ENCODE results near the gene ADAMTSL2.

Gene ADAMTSL2

DNA sequence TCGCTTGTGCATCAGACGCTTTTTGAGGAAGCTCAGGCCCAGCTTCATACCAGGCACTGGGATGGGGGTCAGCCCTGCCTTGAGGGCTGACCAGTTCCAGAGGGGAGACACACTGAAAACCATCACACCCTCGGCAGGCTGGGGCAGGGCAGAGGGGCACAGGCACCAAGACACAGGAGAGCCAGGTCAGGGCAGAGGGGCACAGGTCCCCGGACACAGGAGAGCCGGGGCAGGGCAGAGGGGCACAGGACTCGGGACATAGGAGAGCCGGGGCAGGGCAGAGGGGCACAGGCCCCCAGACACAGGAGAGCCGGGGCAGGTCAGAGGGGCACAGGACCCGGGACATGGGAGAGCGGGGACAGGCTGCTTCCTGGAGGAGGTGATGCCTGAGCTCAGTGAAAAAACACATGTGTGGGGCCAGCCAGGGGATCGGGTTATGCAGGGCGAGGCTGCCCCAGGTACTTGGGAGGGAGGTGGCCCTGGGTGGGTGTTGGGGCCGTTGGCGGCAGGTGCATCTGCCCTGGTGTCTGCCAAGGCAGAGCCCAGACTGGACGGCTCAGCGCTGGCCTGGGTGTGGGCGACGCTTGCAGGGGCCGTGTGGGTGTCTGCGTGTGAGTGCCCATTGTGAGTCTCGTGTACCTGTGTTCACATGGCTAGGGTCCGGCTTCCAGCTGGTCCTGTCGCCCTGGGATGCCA, 40.5 kb upstream of the ADAMTSL2 start:
- H3K4me1 ChIP-seq (ENCODE audit: control insufficient read depth, insufficient read depth, low read length), result no peaks in the 10 kb centered on the region
- H3K36me3 ChIP-seq (ENCODE audit: control insufficient read depth, insufficient read depth, low read length), result no peaks in the 10 kb centered on the region
- no peak overlapping the region for H3K4me3 ChIP-seq (ENCODE audit: low read depth, low read length)
- H3K9ac ChIP-seq (ENCODE audit: low read depth, low read length), result no peak overlapping the region
- no peaks in the 10 kb centered on the region for H3K27me3 ChIP-seq (ENCODE audit: control insufficient read depth, insufficient read depth, low read length)
- H3K9me3 ChIP-seq (ENCODE audit: control insufficient read depth, insufficient read depth, low read length), result no peaks in the 10 kb centered on the region

GRCh38 chr9:133494636-133495326, 39.7 kb upstream of the ADAMTSL2 start:
- Histone ChIP-seq H3K4me1 (ENCODE audit: control insufficient read depth, insufficient read depth, low read length) (no peaks in the 10 kb centered on the region), H3K9me3 (ENCODE audit: control insufficient read depth, insufficient read depth, low read length) (no peaks in the 10 kb centered on the region), H3K4me3 (ENCODE audit: low read depth, low read length) (no peak overlapping the region), H3K36me3 (ENCODE audit: control insufficient read depth, insufficient read depth, low read length) (no peaks in the 10 kb centered on the region), H3K9ac (ENCODE audit: low read depth, low read length) (no peak overlapping the region), H3K27me3 (ENCODE audit: control insufficient read depth, insufficient read depth, low read length) (no peaks in the 10 kb centered on the region)

- Histone ChIP-seq H3K9me3 (ENCODE audit: control insufficient read depth, insufficient read depth, low read length) (no peaks in the 10 kb centered on the region), H3K36me3 (ENCODE audit: control insufficient read depth, insufficient read depth, low read length) (no peaks in the 10 kb centered on the region), H3K9ac (ENCODE audit: low read depth, low read length) (no peak overlapping the region), H3K4me3 (ENCODE audit: low read depth, low read length) (no peak overlapping the region), H3K27me3 (ENCODE audit: control insufficient read depth, insufficient read depth, low read length) (no peaks in the 10 kb centered on the region), H3K4me1 (ENCODE audit: control insufficient read depth, insufficient read depth, low read length) (no peaks in the 10 kb centered on the region)
Measured at GRCh38 chr9:133495327-133496293, 38.9 kb upstream of the ADAMTSL2 start.

- Histone ChIP-seq H3K9me3 (ENCODE audit: control insufficient read depth, insufficient read depth, low read length) (no peaks in the 10 kb centered on the region), H3K36me3 (ENCODE audit: control insufficient read depth, insufficient read depth, low read length) (no peaks in the 10 kb centered on the region), H3K4me1 (ENCODE audit: control insufficient read depth, insufficient read depth, low read length) (no peaks in the 10 kb centered on the region), H3K9ac (ENCODE audit: low read depth, low read length) (no peak overlapping the region), H3K27me3 (ENCODE audit: control insufficient read depth, insufficient read depth, low read length) (no peaks in the 10 kb centered on the region), H3K4me3 (ENCODE audit: low read depth, low read length) (no peak overlapping the region)
Measured at GRCh38 chr9:133496861-133497842, 37.4 kb upstream of the ADAMTSL2 start.

DNA sequence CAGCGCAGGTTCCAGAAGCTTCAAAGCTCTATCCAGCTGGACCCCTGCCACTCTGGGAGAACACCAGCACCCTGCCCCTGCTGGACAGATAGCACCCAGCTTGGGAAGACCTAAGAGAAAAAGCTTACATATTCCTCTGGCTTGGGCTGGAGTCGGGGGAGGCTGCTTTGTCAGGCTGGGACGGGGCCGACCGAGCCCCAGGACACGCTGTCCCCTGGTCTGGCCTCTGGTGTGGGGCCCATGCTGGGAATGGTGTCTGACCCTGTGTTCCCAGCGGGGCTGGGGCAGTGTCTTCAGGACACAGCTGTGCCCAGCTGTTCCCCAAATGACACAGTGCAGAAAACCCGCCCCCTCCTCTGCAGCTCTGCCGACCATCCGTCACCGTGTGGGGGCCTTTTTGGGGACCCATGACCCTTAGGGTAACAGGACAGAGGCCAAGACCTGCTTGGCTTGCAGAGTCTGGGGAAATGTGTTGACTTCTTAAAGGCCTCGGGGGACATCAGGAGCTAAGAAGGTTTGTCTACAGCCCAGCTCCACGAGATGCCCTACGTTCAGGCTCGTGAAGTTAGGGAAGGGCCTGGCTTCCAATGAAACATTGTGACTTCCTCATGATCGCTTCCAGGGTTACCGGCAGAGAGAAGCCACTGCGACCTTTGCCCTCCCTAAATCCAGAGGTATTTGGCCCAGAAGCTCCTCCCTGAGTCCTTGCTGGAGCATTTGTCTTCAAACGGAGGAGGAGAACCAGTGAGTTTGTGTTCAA, 35.2 kb upstream of the ADAMTSL2 start:
- Histone ChIP-seq H3K4me3 (ENCODE audit: low read depth, low read length) (no peak overlapping the region), H3K4me1 (ENCODE audit: control insufficient read depth, insufficient read depth, low read length) (no peaks in the 10 kb centered on the region), H3K27me3 (ENCODE audit: control insufficient read depth, insufficient read depth, low read length) (no peaks in the 10 kb centered on the region), H3K9me3 (ENCODE audit: control insufficient read depth, insufficient read depth, low read length) (no peaks in the 10 kb centered on the region), H3K36me3 (ENCODE audit: control insufficient read depth, insufficient read depth, low read length) (no peaks in the 10 kb centered on the region), H3K9ac (ENCODE audit: low read depth, low read length) (no peak overlapping the region)

GRCh38 chr9:133499892-133500270, 34.6 kb upstream of the ADAMTSL2 start:
- H3K9me3 ChIP-seq (ENCODE audit: control insufficient read depth, insufficient read depth, low read length), result no peaks in the 10 kb centered on the region
- no peaks in the 10 kb centered on the region for H3K27me3 ChIP-seq (ENCODE audit: control insufficient read depth, insufficient read depth, low read length)
- H3K4me3 ChIP-seq (ENCODE audit: low read depth, low read length), result no peak overlapping the region
- no peaks in the 10 kb centered on the region for H3K36me3 ChIP-seq (ENCODE audit: control insufficient read depth, insufficient read depth, low read length)
- no peak overlapping the region for H3K9ac ChIP-seq (ENCODE audit: low read depth, low read length)
- no peaks in the 10 kb centered on the region for H3K4me1 ChIP-seq (ENCODE audit: control insufficient read depth, insufficient read depth, low read length)

DNA sequence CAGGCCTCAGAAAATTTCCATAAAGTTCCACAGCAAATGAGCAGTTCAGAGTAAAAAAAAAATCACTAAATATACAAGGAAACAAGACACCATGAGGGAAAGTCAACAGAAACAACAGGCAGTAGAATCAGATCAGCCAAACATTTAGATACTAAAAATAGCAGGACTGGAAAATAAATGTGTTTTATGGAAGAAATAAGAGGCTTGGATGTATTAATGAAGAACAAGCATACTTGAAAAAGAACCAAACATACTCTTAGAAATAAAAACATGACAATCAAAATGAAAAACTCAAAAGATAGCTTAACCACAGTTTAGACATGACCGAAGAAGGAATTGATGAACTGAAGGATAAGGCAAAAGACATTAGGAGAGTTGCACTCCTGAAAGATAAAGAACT, 32.4 kb upstream of the ADAMTSL2 start:
- H3K27me3 ChIP-seq (ENCODE audit: control insufficient read depth, insufficient read depth, low read length), result no peaks in the 10 kb centered on the region

DNA sequence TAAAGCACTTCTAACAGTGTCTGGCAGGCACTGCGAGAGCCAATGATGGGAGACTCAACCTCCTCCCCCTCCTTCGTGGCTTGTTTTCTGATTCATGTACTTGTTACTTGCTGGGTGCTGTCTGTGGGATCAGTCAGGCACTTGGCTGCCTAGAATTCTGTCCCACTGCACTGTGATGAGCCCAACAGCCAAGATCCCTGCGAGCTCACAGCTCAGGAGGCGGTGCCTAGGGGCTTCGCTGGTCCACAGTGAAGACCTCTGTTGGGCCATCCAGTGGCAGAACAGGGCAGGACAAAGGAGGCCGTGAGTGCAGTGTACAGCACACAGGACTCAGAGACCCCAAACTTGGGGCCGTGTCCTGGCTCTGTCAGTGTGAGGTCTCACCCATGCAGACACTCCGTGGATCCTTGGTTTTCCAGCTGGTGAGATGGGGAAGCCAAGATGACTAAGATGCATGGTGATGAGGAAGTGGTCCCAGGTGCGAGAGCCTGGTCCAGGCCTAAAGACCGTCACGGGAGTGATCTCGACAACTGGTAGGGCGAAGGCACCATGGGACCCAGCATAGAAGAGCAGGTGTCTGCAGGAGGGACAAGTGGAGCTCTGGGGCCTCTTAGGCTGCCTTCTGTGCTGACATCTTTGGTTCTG, 29.2 kb upstream of the ADAMTSL2 start:
- no peaks in the 10 kb centered on the region for H3K9me3 ChIP-seq (ENCODE audit: control insufficient read depth, insufficient read depth, low read length)
- no peak overlapping the region for H3K4me3 ChIP-seq (ENCODE audit: low read depth, low read length)
- H3K27me3 ChIP-seq (ENCODE audit: control insufficient read depth, insufficient read depth, low read length), result no peaks in the 10 kb centered on the region
- peaks cover 2% of the 10 kb centered on the region for H3K4me1 ChIP-seq (ENCODE audit: control insufficient read depth, insufficient read depth, low read length)
- H3K9ac ChIP-seq (ENCODE audit: low read depth, low read length), result no peak overlapping the region
- H3K36me3 ChIP-seq (ENCODE audit: control insufficient read depth, insufficient read depth, low read length), result no peaks in the 10 kb centered on the region

More for the DNA sequence above, 32.4 kb upstream of the ADAMTSL2 start:
- no peaks in the 10 kb centered on the region for H3K4me1 ChIP-seq (ENCODE audit: control insufficient read depth, insufficient read depth, low read length)
- H3K4me3 ChIP-seq (ENCODE audit: low read depth, low read length), result no peak overlapping the region
- no peaks in the 10 kb centered on the region for H3K36me3 ChIP-seq (ENCODE audit: control insufficient read depth, insufficient read depth, low read length)
- no peaks in the 10 kb centered on the region for H3K9me3 ChIP-seq (ENCODE audit: control insufficient read depth, insufficient read depth, low read length)
- H3K9ac ChIP-seq (ENCODE audit: low read depth, low read length), result no peak overlapping the region

- Histone ChIP-seq H3K36me3 (ENCODE audit: control insufficient read depth, insufficient read depth, low read length) (no peaks in the 10 kb centered on the region), H3K9ac (ENCODE audit: low read depth, low read length) (no peak overlapping the region), H3K9me3 (ENCODE audit: control insufficient read depth, insufficient read depth, low read length) (no peaks in the 10 kb centered on the region), H3K27me3 (ENCODE audit: control insufficient read depth, insufficient read depth, low read length) (no peaks in the 10 kb centered on the region), H3K4me3 (ENCODE audit: low read depth, low read length) (no peak overlapping the region), H3K4me1 (ENCODE audit: control insufficient read depth, insufficient read depth, low read length) (peaks cover 2% of the 10 kb centered on the region)
Measured at GRCh38 chr9:133505901-133506652, 28.4 kb upstream of the ADAMTSL2 start.

GRCh38 chr9:133506653-133507038, 27.9 kb upstream of the ADAMTSL2 start:
- H3K4me3 ChIP-seq (ENCODE audit: low read depth, low read length), result no peak overlapping the region
- no peaks in the 10 kb centered on the region for H3K27me3 ChIP-seq (ENCODE audit: control insufficient read depth, insufficient read depth, low read length)
- no peaks in the 10 kb centered on the region for H3K36me3 ChIP-seq (ENCODE audit: control insufficient read depth, insufficient read depth, low read length)
- H3K4me1 ChIP-seq (ENCODE audit: control insufficient read depth, insufficient read depth, low read length), result peaks cover 2% of the 10 kb centered on the region
- H3K9me3 ChIP-seq (ENCODE audit: control insufficient read depth, insufficient read depth, low read length), result no peaks in the 10 kb centered on the region
- H3K9ac ChIP-seq (ENCODE audit: low read depth, low read length), result no peak overlapping the region
